Loucy (cell line): ENCODE data around the gene RANBP9.
A peak's percentile ranks its signal among the peaks of the same experiment; 100 is the strongest.

Source experiments
- H2AFZ ChIP-seq: fragments of 200-600 bp; sonication (generic); 2 replicates; pipeline ENCODE4 v1.6.0; 2016; ENCODE audit warnings: antibody characterized with exemption, mild to moderate bottlenecking, low read length, moderate library complexity
- H3F3A ChIP-seq: fragments of 200-600 bp; 2 replicates; pipeline ENCODE4 v1.6.0; 2016; ENCODE audit warnings: antibody characterized with exemption, low read depth, mild to moderate bottlenecking
- H3K27me3 ChIP-seq: fragments of 200-600 bp; sonication (generic); 2 replicates; pipeline ENCODE4 v1.6.1; 2014; ENCODE audit warnings: low read length, mild to moderate bottlenecking; ENCODE audit not compliant: insufficient read depth, poor library complexity, severe bottlenecking
- H3K36me3 ChIP-seq: fragments of 200-600 bp; sonication (generic); 2 replicates; pipeline ENCODE4 v1.6.1; 2016; ENCODE audit warnings: low read length; ENCODE audit not compliant: insufficient read depth
- H3K4me1 ChIP-seq: fragments of 200-600 bp; sonication (generic); 2 replicates; pipeline ENCODE4 v1.5.1; 2014; ENCODE audit warnings: low read length, mild to moderate bottlenecking; ENCODE audit not compliant: insufficient read depth, poor library complexity, severe bottlenecking
- H3K4me2 ChIP-seq: fragments of 200-600 bp; sonication (generic); 2 replicates; pipeline ENCODE4 v1.6.0; 2014; ENCODE audit warnings: antibody characterized with exemption, low read length, low read depth, mild to moderate bottlenecking; ENCODE audit not compliant: poor library complexity, severe bottlenecking
- H3K4me3 ChIP-seq: fragments of 200-600 bp; sonication (generic); 2 replicates; pipeline ENCODE4 v1.5.1; 2014; ENCODE audit warnings: low read length, mild to moderate bottlenecking, mixed read lengths; ENCODE audit not compliant: poor library complexity, severe bottlenecking
- H3K79me2 ChIP-seq: fragments of 200-600 bp; sonication (generic); 2 replicates; pipeline ENCODE4 v1.6.1; 2014; ENCODE audit warnings: low read length; ENCODE audit not compliant: insufficient read depth
- H3K9ac ChIP-seq: fragments of 200-600 bp; sonication (generic); 2 replicates; pipeline ENCODE4 v1.6.0; 2014; ENCODE audit warnings: mild to moderate bottlenecking, low read depth, low read length, moderate library complexity; ENCODE audit not compliant: poor library complexity, severe bottlenecking
- H3K9me2 ChIP-seq: fragments of 200-600 bp; sonication (generic); replicated peaks from 2 replicates; pipeline ENCODE4 v1.6.1; 2016; ENCODE audit warnings: low read depth, low read length, mixed read lengths
- H3K9me3 ChIP-seq: fragments of 200-600 bp; sonication (generic); 2 replicates; pipeline ENCODE4 v1.6.1; 2014; ENCODE audit warnings: mild to moderate bottlenecking, antibody characterized with exemption, low read length, low read depth; ENCODE audit not compliant: insufficient read depth
- H4K20me1 ChIP-seq: fragments of 200-600 bp; sonication (generic); 2 replicates; pipeline ENCODE4 v1.6.0; 2014; ENCODE audit warnings: antibody characterized with exemption, low read length, mild to moderate bottlenecking; ENCODE audit not compliant: insufficient read depth, poor library complexity, severe bottlenecking
- EZH2phosphoT487 ChIP-seq: fragments of 200-600 bp; IDR thresholded peaks from 2 replicates; pipeline ENCODE4 v1.6.1; 2018; ENCODE audit warnings: antibody characterized with exemption, mild to moderate bottlenecking, moderate library complexity, borderline replicate concordance
- TF ChIP-seq, protein P1 (sequence below): fragments of 200-600 bp; sonication (generic); conservative IDR thresholded peaks from 2 replicates; pipeline ENCODE4 v1.5.1; 2014; ENCODE audit warnings: mild to moderate bottlenecking, antibody characterized with exemption, low read length

The RANBP9 gene

DNA sequence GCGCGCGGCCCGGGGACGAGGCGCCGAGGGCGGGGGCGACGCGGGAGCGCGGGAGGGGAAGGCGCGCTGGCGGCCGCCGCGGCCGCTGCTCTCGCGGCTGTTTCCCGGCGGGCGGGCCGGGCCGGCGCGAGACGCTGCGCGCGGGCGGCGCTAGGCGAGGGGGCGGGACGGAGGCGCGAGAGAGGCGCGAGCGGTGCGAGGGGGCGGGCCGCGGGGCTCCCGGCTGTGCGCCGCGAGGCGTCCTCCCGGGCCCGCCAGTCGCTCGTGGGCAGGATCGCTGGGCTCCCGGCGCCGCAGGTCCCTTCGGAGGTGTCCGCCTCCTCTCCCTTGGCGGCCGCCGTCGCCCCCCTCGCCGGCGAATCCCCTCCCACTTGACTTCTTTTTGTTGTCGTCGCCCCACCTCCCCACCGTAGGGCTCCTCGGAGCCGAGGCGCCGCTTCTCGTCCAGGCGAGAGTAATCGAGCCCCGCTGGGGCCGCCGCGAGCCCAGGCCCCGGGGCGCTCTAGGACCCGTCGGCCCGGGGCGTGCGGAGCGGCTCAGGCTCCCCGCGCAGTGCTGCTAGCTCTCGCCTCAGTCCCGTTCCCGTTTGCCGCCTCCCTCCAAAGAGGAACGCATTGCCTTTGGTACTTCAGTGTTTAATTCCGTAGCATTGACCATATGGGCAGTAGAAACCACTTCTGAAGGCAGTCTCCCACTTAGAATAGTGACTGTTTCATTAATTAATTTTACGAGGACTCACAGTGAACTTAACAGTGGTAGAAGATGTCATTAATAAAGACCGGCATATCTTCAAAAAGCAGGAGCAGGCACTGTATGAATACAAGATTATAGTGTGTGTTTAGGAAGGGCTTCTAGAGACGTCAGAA, at the start of gene RANBP9:
Gene RANBP9, minus strand, starts transcription at position 103 of the 866 bp plus-strand sequence. CDS start 330 bp downstream, outside the sequence.
- H3K4me2 ChIP-seq: peak within 1 kb of the TSS; percentile 93
- peak within 1 kb of the TSS; percentile 92 for H3K4me3 ChIP-seq
- no peaks in the 10 kb centered on the region for H3K36me3 ChIP-seq
- H3F3A ChIP-seq: 0 out of 2 replicates have a peak, but pooled peaks cover 3% of the 10 kb centered on the region
- H3K9ac ChIP-seq: peak within 1 kb of the TSS; percentile 90
- H3K79me2 ChIP-seq: peaks cover 40% of the 10 kb centered on the region
- peaks cover 40% of the 10 kb centered on the region for H3K4me1 ChIP-seq
- peaks cover 39% of the 10 kb centered on the region for H4K20me1 ChIP-seq
- peak within 1 kb of the TSS; percentile 92 for H2AFZ ChIP-seq
- no peaks in the 10 kb centered on the region for H3K9me2 ChIP-seq
- H3K9me3 ChIP-seq: no peaks in the 10 kb centered on the region
- no peaks in the 10 kb centered on the region for H3K27me3 ChIP-seq
- TF ChIP-seq EZH2phosphoT487: no peak
- TF ChIP-seq, protein P1, sequence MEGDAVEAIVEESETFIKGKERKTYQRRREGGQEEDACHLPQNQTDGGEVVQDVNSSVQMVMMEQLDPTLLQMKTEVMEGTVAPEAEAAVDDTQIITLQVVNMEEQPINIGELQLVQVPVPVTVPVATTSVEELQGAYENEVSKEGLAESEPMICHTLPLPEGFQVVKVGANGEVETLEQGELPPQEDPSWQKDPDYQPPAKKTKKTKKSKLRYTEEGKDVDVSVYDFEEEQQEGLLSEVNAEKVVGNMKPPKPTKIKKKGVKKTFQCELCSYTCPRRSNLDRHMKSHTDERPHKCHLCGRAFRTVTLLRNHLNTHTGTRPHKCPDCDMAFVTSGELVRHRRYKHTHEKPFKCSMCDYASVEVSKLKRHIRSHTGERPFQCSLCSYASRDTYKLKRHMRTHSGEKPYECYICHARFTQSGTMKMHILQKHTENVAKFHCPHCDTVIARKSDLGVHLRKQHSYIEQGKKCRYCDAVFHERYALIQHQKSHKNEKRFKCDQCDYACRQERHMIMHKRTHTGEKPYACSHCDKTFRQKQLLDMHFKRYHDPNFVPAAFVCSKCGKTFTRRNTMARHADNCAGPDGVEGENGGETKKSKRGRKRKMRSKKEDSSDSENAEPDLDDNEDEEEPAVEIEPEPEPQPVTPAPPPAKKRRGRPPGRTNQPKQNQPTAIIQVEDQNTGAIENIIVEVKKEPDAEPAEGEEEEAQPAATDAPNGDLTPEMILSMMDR: no peak

DNA sequence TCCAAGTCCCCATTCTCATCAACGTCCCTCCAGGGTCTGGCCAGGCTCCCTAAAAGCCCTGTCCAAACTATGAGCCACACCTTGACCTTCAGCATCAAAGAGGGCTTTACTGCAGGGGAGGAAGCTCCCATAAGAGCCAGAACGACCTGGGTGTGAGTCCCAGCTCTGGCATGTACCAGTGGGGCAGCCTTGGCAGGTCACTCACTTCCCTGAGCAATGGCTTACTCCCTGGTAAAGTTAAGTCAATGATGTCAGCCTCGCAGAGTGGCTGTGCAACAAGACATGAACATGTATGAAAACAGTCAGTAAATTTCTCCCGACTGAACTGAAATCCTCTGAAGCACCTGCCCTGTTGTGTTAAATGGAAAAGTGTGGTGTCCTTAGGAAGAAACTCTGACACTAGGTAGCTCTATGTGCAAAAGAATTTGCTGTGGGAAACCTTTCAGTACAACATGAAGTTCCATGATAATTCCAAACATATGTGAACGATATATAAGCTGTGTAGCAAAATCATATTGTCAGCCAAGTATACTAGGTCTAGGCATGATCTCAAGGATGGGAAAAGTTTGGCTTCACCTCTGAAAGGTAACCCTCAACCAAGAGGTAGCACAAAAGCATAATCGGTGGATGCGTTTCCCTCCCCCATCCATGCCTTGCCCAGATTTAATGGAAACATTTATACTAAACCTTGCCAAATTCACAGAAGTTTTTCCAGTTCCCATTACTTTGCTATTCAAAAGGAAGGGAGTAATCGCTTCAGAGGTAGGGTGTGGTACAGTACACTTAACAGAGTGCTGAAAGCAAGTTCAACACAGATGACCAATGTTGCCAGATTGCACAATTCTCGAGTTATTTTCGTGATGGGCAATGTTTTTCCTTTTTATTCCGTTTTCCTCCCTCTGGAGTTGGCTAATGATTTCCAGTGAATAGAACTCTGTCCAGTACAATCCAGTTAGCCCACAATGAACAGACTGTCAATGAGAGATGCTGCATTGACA, 49.0 kb upstream of the RANBP9 start:
- Histone ChIP-seq H2AFZ (no peak overlapping the region), H3K27me3 (no peaks in the 10 kb centered on the region), H3K4me1 (peaks cover 27% of the 10 kb centered on the region), H3K9ac (no peak overlapping the region), H4K20me1 (no peaks in the 10 kb centered on the region), H3K36me3 (no peaks in the 10 kb centered on the region), H3K4me2 (no peak overlapping the region), H3F3A (peaks cover 4% of the 10 kb centered on the region; the same call in 1 of the 2 replicates), H3K79me2 (no peaks in the 10 kb centered on the region), H3K9me3 (no peaks in the 10 kb centered on the region), H3K4me3 (no peak overlapping the region), H3K9me2 (no peaks in the 10 kb centered on the region)
- TF ChIP-seq, protein P1: no peak
- no peak for TF ChIP-seq EZH2phosphoT487

DNA sequence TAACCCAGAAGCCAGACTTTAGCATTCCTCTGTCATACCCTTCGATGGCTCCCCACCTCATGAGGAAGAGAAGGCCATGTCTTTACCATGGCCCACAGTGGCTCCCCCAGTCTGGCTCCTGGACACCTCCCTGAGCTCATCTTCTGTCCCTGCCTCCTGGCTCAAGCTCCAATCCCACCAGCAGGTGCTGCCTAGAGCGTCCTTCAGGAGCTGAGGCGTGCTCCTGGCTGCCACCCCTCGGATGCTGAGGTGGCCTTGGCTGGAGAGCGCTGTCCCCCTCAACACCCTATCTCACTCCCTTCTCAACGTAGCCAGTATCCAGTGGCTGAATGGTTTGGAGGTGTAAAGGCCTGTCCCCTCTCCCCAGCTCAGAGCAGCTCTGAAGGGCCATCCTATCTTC, 47.4 kb upstream of the RANBP9 start:
- Histone ChIP-seq H3K36me3 (no peaks in the 10 kb centered on the region), H3K4me3 (no peak overlapping the region), H3K9me3 (no peaks in the 10 kb centered on the region), H3K4me1 (peaks cover 24% of the 10 kb centered on the region), H3K4me2 (no peak overlapping the region), H2AFZ (no peak overlapping the region), H3K9ac (no peak overlapping the region), H3K9me2 (no peaks in the 10 kb centered on the region), H3K79me2 (no peaks in the 10 kb centered on the region), H3F3A (peaks cover 4% of the 10 kb centered on the region; the same call in 1 of the 2 replicates), H3K27me3 (no peaks in the 10 kb centered on the region), H4K20me1 (no peaks in the 10 kb centered on the region)
- TF ChIP-seq, protein P1: no peak
- TF ChIP-seq EZH2phosphoT487: no peak
